WERI-Rb-1 (cell line): Measurements from ENCODE around the gene RALGPS1.

Source experiments
- DNase-seq: peaks from one replicate; pipeline ENCODE4 v3.0.0-alpha.2; 2020
- H3K27ac ChIP-seq: fragments of 250-450 bp; sonication (Bioruptor Pico); 2 replicates; pipeline ENCODE4 v1.5.1; 2020; ENCODE audit warnings: mild to moderate bottlenecking, moderate library complexity
- H3K27me3 ChIP-seq: fragments of 250-450 bp; sonication (Bioruptor Pico); 2 replicates; pipeline ENCODE4 v1.5.1; 2021; ENCODE audit warnings: mild to moderate bottlenecking, low read depth, moderate library complexity; ENCODE audit not compliant: insufficient read depth, severe bottlenecking
- H3K36me3 ChIP-seq: fragments of 250-450 bp; sonication (Bioruptor Pico); 2 replicates; pipeline ENCODE4 v1.5.1; 2020; ENCODE audit warnings: mild to moderate bottlenecking, moderate library complexity
- H3K4me3 ChIP-seq: 2 replicates; pipeline ENCODE4 v1.5.1; 2011; ENCODE audit warnings: low read depth, mild to moderate bottlenecking, control low read depth, low read length
- H3K9me3 ChIP-seq: fragments of 250-450 bp; sonication (Bioruptor Pico); 2 replicates; pipeline ENCODE4 v1.5.1; 2021; ENCODE audit warnings: mild to moderate bottlenecking, moderate library complexity; ENCODE audit not compliant: severe bottlenecking
- CTCF ChIP-seq: IDR thresholded peaks from 2 replicates; pipeline ENCODE4 v1.5.1; 2011; ENCODE audit warnings: low read depth, mild to moderate bottlenecking, control low read depth, inconsistent platforms, low read length

Gene RALGPS1

GRCh38 chr9:127255692-127256091 lies 341.1 kb downstream of the RALGPS1 start:
- TF ChIP-seq CTCF, result no peak
- no peak overlapping the region for H3K4me3 ChIP-seq

DNA sequence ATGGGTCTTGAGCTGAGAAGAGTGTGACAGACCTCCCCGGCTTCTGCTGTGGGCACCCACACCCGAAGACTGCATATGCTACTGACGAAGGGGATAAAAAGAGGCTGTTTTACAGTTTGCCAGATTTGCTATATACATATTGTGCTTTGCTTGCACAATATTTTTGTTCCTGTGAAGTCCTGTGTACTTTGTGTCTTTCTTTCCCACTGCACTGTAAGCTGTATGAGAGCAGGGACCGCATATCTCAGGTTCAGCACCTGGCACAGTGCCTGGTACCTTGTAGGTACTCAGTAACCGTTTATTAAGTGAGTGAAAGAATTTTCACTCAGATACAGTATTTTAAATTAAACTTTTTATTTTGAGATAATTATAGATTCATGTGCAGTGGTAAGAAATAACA lies 341.7 kb downstream of the RALGPS1 start:
- H3K4me3 ChIP-seq, result no peak overlapping the region
- TF ChIP-seq CTCF, result no peak
- no peaks in the 10 kb centered on the region for H3K9me3 ChIP-seq
- peaks cover 74% of the 10 kb centered on the region for H3K36me3 ChIP-seq
- no peak for DNase-seq
- H3K27ac ChIP-seq, result no peak overlapping the region
- H3K27me3 ChIP-seq, result no peaks in the 10 kb centered on the region

More at GRCh38 chr9:127255692-127256091, 341.1 kb downstream of the RALGPS1 start:
- no peak for DNase-seq
- no peaks in the 10 kb centered on the region for H3K9me3 ChIP-seq
- no peaks in the 10 kb centered on the region for H3K27me3 ChIP-seq
- H3K36me3 ChIP-seq, result peaks cover 74% of the 10 kb centered on the region
- H3K27ac ChIP-seq, result no peak overlapping the region

- Histone ChIP-seq H3K9me3 (no peaks in the 10 kb centered on the region), H3K4me3 (no peak overlapping the region), H3K36me3 (peaks cover 79% of the 10 kb centered on the region), H3K27ac (peak overlapping the region; percentile 44), H3K27me3 (no peaks in the 10 kb centered on the region)
- no peak for DNase-seq
- no peak for TF ChIP-seq CTCF
Measured at GRCh38 chr9:127258606-127259471, 344.3 kb downstream of the RALGPS1 start.

DNA sequence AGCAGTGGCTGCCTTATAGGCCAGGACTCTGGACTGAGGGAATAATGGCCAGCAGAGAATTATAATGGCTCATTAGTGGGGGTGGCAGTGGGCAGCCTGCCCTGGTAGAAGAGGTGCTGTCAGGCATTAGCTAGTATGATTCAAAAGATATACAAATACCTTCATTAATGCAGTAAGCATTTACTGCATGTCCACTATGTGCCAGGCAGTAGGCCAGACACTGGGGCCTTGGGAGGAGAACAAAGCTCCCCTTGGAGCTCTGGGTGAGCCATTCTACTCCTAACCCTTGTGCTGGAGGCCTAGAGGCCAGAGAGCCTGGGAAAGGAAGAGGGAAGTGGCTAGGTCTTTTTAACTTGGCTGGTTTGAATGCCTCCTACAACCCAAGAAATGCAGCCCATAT lies 348.0 kb downstream of the RALGPS1 start:
- DNase-seq, result no peak
- Histone ChIP-seq H3K27ac (no peak overlapping the region), H3K27me3 (no peaks in the 10 kb centered on the region), H3K9me3 (no peaks in the 10 kb centered on the region), H3K4me3 (no peak overlapping the region), H3K36me3 (peaks cover 46% of the 10 kb centered on the region)
- no peak for TF ChIP-seq CTCF

DNA sequence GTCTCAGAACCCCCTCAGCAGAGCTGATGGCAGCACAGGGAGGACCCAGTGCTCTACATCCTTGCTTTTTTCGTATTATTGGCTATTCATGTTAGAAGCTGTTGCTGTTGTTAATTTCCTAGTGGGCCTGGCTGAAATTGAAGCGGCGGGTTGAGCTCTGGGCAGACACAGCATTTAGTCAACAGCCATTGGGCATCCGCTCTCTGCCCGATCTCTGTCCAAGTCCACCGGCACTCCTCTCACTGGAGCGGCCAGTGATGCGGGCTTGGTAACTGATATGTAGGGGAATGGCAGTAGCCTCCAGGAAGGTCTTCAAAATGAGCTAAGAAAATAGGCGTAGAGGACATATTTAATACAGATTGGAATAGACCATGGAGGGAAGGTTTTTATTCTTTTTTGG lies 348.7 kb downstream of the RALGPS1 start:
- Histone ChIP-seq H3K36me3 (peaks cover 41% of the 10 kb centered on the region), H3K9me3 (no peaks in the 10 kb centered on the region), H3K27me3 (no peaks in the 10 kb centered on the region), H3K4me3 (no peak overlapping the region), H3K27ac (no peak overlapping the region)
- no peak for TF ChIP-seq CTCF
- no peak for DNase-seq
